ENCODE results near the gene TECPR1. TPM values are rescaled to one million over a fixed set of nuclear protein-coding genes. Genes with fewer than 3 reads are reported as not detected.

TECPR1 gene
- total and polyA plus RNA-seq, 2 of the 8 experiments (the other 6 are each of a cell fraction or from before 2014, with no cell fraction given): 1.3 to 11.1 TPM

DNA sequence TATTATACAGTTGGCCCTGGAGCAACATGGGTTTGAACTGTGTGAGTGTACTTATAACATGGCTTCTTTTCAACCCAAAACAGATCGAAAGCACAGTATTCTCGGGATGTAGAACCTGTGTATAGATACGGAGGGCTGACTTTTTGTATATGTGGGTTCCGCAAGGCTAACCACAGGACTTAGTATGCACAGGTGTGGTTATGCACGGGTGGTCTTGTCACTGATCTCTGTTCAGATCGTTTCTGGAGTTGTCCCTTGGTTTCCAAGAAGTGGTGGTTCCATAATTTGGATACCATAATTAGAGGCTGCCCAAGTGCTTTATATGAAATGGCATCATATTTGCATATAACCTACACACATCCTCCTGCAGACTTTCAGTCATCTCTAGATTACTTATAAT is 51.7 kb downstream of the TECPR1 start (continued):
- TF ChIP-seq, protein P1, sequence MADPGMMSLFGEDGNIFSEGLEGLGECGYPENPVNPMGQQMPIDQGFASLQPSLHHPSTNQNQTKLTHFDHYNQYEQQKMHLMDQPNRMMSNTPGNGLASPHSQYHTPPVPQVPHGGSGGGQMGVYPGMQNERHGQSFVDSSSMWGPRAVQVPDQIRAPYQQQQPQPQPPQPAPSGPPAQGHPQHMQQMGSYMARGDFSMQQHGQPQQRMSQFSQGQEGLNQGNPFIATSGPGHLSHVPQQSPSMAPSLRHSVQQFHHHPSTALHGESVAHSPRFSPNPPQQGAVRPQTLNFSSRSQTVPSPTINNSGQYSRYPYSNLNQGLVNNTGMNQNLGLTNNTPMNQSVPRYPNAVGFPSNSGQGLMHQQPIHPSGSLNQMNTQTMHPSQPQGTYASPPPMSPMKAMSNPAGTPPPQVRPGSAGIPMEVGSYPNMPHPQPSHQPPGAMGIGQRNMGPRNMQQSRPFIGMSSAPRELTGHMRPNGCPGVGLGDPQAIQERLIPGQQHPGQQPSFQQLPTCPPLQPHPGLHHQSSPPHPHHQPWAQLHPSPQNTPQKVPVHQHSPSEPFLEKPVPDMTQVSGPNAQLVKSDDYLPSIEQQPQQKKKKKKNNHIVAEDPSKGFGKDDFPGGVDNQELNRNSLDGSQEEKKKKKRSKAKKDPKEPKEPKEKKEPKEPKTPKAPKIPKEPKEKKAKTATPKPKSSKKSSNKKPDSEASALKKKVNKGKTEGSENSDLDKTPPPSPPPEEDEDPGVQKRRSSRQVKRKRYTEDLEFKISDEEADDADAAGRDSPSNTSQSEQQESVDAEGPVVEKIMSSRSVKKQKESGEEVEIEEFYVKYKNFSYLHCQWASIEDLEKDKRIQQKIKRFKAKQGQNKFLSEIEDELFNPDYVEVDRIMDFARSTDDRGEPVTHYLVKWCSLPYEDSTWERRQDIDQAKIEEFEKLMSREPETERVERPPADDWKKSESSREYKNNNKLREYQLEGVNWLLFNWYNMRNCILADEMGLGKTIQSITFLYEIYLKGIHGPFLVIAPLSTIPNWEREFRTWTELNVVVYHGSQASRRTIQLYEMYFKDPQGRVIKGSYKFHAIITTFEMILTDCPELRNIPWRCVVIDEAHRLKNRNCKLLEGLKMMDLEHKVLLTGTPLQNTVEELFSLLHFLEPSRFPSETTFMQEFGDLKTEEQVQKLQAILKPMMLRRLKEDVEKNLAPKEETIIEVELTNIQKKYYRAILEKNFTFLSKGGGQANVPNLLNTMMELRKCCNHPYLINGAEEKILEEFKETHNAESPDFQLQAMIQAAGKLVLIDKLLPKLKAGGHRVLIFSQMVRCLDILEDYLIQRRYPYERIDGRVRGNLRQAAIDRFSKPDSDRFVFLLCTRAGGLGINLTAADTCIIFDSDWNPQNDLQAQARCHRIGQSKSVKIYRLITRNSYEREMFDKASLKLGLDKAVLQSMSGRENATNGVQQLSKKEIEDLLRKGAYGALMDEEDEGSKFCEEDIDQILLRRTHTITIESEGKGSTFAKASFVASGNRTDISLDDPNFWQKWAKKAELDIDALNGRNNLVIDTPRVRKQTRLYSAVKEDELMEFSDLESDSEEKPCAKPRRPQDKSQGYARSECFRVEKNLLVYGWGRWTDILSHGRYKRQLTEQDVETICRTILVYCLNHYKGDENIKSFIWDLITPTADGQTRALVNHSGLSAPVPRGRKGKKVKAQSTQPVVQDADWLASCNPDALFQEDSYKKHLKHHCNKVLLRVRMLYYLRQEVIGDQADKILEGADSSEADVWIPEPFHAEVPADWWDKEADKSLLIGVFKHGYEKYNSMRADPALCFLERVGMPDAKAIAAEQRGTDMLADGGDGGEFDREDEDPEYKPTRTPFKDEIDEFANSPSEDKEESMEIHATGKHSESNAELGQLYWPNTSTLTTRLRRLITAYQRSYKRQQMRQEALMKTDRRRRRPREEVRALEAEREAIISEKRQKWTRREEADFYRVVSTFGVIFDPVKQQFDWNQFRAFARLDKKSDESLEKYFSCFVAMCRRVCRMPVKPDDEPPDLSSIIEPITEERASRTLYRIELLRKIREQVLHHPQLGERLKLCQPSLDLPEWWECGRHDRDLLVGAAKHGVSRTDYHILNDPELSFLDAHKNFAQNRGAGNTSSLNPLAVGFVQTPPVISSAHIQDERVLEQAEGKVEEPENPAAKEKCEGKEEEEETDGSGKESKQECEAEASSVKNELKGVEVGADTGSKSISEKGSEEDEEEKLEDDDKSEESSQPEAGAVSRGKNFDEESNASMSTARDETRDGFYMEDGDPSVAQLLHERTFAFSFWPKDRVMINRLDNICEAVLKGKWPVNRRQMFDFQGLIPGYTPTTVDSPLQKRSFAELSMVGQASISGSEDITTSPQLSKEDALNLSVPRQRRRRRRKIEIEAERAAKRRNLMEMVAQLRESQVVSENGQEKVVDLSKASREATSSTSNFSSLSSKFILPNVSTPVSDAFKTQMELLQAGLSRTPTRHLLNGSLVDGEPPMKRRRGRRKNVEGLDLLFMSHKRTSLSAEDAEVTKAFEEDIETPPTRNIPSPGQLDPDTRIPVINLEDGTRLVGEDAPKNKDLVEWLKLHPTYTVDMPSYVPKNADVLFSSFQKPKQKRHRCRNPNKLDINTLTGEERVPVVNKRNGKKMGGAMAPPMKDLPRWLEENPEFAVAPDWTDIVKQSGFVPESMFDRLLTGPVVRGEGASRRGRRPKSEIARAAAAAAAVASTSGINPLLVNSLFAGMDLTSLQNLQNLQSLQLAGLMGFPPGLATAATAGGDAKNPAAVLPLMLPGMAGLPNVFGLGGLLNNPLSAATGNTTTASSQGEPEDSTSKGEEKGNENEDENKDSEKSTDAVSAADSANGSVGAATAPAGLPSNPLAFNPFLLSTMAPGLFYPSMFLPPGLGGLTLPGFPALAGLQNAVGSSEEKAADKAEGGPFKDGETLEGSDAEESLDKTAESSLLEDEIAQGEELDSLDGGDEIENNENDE (IDR thresholded peaks at IDR 0.05; ENCODE audit: insufficient replicate concordance, low read length): no peak
- TF ChIP-seq POLR2AphosphoS5 (IDR thresholded peaks at IDR 0.05; ENCODE audit: low read depth, low read length): no peak
- no peak for TF ChIP-seq POLR2A (IDR thresholded peaks at IDR 0.05; ENCODE audit: control extremely low read depth in 1 of 2, low read depth in 2 of 2, low read length in 2 of 2)
- no peak for TF ChIP-seq SP4 (IDR thresholded peaks at IDR 0.05; ENCODE audit: low read length)
- no peak for TF ChIP-seq BCL11A (IDR thresholded peaks at IDR 0.05; ENCODE audit: low read depth in 2 of 2, low read length in 2 of 2)
